ENCODE measurements around the gene CHRD.

DNA sequence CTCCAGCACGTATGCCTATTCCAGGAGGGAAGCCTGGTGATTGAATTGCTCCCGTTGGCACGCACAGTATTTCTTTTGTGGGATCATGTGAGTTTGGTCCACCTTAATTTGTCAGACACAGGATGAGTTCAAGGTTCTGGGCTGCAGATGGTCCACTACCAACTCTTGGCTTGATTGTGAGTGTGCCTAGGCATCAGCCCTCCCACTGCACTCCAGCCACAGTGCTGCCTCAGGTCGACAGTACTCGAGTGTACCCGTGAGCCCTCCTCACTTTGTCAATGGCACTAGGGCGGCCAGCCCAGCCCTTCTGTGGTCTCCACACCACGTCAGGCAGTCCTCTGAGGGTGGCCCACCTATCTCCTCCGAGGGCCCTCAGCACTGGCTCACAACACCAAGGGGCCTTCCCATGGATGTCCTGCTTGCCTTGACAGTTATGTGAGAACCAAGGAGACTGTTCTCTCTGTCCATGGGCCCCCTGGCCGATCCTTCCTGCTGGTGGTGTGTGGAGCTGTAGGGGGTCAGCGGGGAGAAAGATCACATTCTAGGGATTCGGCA lies 30.2 kb downstream of the CHRD start:
- TF ChIP-seq CTCF (IDR thresholded peaks at IDR 0.05) (no peak), POLR2A (IDR thresholded peaks at IDR 0.05) (no peak), EP300 (IDR thresholded peaks at IDR 0.05) (no peak), POLR2AphosphoS5 (IDR thresholded peaks at IDR 0.05) (no peak)

Data from gastroesophageal sphincter (tissue), 3 donors.